Choroid plexus epithelial cell (primary cell): ENCODE results near the gene PRKG1.

ENCODE experiments used
- DNase-seq: peaks from one replicate; pipeline ENCODE4 v3.0.0-alpha.2; 2010; ENCODE audit warnings: low read depth
- H3K4me3 ChIP-seq: 2 replicates; pipeline ENCODE4 v1.5.1; 2011; ENCODE audit warnings: low read depth, mild to moderate bottlenecking, control low read depth, low read length, moderate library complexity
- TF ChIP-seq, protein P1 (sequence below): conservative IDR thresholded peaks from 2 replicates; pipeline ENCODE4 v1.5.1; 2011; ENCODE audit warnings: low read depth, mild to moderate bottlenecking, control low read depth, inconsistent platforms, low read length, moderate library complexity

Gene PRKG1

DNA sequence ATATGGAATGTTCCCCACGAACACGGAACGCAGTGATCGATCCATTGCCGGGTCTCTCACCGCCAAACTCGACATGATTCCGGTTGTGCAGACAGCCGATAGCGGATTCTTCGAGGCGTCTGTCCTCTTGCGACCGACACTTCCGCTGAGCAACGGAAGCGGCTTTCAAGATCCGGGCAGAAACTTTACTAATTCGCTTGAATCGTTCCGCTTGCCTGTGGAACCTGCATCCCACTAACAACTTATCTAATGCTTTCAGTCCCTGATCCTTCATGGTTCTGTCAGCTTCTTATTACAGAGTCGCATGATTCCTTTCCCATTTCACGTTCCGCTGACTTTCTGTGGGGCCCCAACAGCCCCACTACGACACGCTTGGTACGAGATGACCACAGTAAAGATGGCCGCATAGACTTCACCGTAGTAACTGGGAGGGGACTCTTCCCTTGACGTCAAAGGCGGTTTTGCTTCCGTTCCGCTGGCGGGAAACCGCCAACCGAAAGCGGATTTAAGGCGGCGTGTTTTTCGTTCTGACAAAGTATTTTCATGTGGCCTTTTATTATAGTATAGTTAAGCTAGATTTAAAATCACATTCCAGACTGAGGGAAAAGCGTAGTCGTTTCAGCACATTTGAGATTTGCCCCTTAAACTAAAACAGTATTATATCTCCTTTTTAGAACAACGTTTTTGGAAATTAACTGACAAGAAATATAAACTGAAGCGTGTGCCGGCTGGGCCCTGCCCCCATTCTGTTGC, 625.4 kb downstream of the PRKG1 start, which contains the start of gene CSTF2T:
TSS of gene CSTF2T (minus strand) at position 121 of the 753 bp plus-strand sequence. CDS start at position 75, 46 bp downstream.
- peak within 1 kb of the TSS; percentile 90 for H3K4me3 ChIP-seq
- TF ChIP-seq, protein P1, sequence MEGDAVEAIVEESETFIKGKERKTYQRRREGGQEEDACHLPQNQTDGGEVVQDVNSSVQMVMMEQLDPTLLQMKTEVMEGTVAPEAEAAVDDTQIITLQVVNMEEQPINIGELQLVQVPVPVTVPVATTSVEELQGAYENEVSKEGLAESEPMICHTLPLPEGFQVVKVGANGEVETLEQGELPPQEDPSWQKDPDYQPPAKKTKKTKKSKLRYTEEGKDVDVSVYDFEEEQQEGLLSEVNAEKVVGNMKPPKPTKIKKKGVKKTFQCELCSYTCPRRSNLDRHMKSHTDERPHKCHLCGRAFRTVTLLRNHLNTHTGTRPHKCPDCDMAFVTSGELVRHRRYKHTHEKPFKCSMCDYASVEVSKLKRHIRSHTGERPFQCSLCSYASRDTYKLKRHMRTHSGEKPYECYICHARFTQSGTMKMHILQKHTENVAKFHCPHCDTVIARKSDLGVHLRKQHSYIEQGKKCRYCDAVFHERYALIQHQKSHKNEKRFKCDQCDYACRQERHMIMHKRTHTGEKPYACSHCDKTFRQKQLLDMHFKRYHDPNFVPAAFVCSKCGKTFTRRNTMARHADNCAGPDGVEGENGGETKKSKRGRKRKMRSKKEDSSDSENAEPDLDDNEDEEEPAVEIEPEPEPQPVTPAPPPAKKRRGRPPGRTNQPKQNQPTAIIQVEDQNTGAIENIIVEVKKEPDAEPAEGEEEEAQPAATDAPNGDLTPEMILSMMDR = no peak
- DNase-seq = peak; percentile 97

DNA sequence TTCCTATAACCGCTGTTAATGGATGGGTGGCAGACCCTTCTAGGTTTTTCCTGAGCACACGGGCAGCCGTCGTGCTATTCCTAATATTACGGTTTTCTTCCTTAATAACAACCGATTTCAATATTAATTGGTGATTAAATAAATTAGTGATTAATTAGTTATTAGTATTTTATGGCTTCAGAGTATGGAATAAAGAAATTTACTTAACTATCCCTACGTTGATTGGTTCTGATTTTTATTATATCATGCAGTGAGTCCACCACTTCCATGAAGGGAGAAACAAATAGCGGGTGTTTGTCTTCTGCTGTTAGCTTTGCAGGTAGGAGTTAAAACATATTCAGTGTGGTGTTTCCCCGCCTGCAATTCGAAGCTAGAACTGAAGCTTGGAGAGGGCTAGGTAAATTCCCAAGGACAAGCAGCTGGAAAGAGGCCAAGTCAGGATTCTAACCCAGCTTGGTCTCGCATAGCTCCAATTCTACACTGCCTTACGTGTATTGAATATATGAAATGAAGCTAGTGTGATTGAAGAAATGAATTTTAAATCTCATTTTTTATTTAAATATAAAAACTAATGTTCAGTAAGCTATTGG, 626.0 kb downstream of the PRKG1 start:
- TF ChIP-seq, protein P1 = no peak
- peak; percentile 71 for DNase-seq
- peak overlapping the region; percentile 90 for H3K4me3 ChIP-seq

DNA sequence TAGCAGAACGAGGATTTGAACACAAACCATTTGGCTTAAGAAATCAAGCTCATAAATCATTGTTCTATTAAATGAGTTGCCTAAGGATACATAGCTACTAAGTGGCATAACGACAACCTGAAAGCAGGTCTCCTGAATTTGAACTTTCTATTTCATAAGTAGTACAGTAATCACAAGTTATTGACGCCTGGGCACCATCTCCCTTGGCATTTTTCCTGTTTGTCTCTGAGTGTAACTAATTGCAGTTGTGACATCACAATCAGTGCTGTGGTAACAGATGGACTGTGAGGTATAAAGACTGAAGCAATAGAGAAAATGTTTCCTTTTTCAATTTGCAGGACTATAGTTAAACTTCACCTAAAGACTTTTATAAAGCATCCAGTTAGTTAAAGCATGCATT, 631.5 kb downstream of the PRKG1 start:
- no peak overlapping the region for H3K4me3 ChIP-seq
- TF ChIP-seq, protein P1 = no peak
- no peak for DNase-seq

DNA sequence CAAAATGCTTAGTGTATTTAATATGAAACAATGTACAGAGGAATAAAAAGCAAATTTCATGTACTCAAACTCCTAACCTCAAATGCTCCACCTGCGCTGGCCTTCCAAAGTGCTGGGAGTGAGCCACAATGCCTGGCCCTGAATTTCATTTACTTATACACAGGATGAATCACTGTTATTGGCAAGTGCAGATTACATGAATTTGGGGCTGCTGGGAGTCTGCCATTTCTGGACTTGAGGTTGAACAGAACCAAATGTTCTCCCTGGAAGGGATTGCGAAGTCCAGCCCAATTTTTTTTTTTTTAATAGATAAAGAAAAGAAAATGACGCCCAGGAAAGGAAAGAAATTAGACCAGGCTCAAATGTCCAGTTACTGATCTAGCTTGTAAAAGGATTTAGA, 631.9 kb downstream of the PRKG1 start:
- TF ChIP-seq, protein P1 = no peak
- H3K4me3 ChIP-seq = no peak overlapping the region
- peak; percentile 38 for DNase-seq

DNA sequence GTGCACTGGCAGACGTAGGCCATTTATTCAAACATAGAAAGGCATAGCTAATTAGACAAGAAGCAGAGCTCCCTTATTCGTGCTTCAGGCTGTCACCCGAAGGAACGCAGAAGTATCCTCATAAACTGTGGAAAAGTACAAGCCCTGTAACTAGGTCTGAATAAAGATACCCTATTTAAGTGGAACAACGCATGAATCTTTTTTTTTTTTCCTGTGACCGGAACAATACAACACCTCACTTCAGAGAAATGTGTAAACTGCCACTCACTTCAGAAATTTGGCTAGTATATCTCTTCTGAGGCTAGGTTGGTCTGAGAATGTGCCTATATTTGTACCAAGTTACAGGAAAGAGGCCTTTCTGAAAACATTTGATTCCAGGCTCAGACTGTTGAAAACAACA, 633.1 kb downstream of the PRKG1 start:
- TF ChIP-seq, protein P1 = no peak
- H3K4me3 ChIP-seq = no peak overlapping the region
- DNase-seq = no peak

DNA sequence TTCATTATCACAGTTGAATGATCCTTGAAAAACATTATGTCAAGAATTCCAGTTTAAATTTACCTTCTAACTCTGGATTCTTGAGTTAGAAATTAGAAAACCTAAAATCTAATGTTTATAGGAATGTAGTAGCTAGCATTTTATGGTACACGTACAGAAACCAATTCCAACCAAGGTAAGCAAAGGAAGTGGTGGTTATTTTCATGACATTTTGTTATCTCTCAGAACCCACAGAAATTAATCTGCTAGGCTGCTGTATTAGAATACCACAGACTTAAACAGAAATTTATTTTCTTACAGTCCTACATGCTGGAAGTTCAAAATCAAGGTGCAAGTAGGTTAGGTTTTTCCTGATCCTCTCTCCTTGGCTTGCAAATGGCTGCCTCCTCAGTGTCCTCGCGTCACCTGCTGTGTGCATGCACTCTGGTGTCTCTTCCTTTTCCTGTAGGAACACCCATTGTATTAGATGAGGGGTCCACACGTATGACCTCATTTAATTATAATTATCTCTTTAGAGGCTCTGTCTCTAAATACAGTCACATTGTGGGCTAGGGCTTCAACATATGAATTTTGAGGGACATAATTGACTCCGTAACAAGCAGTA, 633.6 kb downstream of the PRKG1 start:
- no peak for DNase-seq
- TF ChIP-seq, protein P1 = no peak
- no peak overlapping the region for H3K4me3 ChIP-seq

DNA sequence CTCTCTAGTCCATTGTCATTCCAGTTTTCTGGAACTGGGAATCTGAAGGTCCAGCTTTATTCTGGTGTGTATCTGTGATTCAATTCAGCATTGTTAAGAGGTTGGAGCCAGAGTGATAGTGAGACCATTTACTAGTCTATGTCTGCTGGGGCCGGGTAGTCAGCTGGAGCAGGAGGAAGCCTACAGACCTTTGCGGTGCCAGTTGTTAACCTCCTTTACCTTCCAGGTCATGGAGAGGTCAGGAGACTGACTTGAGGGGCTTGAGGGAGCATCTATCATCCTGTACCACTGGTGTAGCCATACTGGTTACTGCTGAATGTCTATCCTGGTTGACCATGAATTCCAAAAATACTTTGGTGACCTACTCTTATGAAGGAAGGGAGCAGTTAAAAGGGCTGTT, 634.3 kb downstream of the PRKG1 start:
- no peak for DNase-seq
- TF ChIP-seq, protein P1 = no peak
- no peak overlapping the region for H3K4me3 ChIP-seq
